Neural cell (in vitro differentiated cells): ENCODE results near the gene TLE2. TPM values are rescaled to one million over a fixed set of nuclear protein-coding genes. Genes with fewer than 3 reads are reported as not detected.

Source experiments
- H2AFZ ChIP-seq: fragments of 200-600, 300-800 bp; sonication (generic), shearing (Covaris generic); 2 replicates; pipeline ENCODE4 v1.6.0; 2014; ENCODE audit warnings: low read depth, mild to moderate bottlenecking, antibody characterized with exemption, low read length, moderate library complexity
- H3F3A ChIP-seq: fragments of 200-600 bp; shearing (Covaris generic); 2 replicates; pipeline ENCODE4 v1.6.1; 2016; ENCODE audit warnings: mild to moderate bottlenecking, moderate library complexity, mixed read lengths, antibody characterized with exemption, low read length; ENCODE audit not compliant: insufficient read depth, poor library complexity, severe bottlenecking
- H3K27ac ChIP-seq: fragments of 200-600, 300-800 bp; sonication (generic), shearing (Covaris generic); 2 replicates; pipeline ENCODE4 v1.5.1; 2014; ENCODE audit warnings: mild to moderate bottlenecking, low read length, moderate library complexity
- H3K27me3 ChIP-seq: fragments of 300-800, 200-600 bp; sonication (generic), shearing (Covaris generic); 2 replicates; pipeline ENCODE4 v1.6.0; 2014; ENCODE audit warnings: mild to moderate bottlenecking, low read depth, low read length, moderate library complexity; ENCODE audit not compliant: insufficient read depth
- H3K36me3 ChIP-seq: fragments of 300-800, 200-600 bp; sonication (generic), shearing (Covaris generic); 2 replicates; pipeline ENCODE4 v1.5.1; 2014; ENCODE audit warnings: mild to moderate bottlenecking, antibody characterized with exemption, low read length, moderate library complexity; ENCODE audit not compliant: insufficient read depth
- H3K4me2 ChIP-seq: fragments of 300-800, 200-600 bp; sonication (generic), shearing (Covaris generic); 2 replicates; pipeline ENCODE4 v1.6.0; 2014; ENCODE audit warnings: mild to moderate bottlenecking, low read length
- H3K4me3 ChIP-seq: fragments of 300-800, 200-600 bp; sonication (generic), shearing (Covaris generic); 2 replicates; pipeline ENCODE4 v1.5.1; 2014; ENCODE audit warnings: mild to moderate bottlenecking, low read length, moderate library complexity
- H3K79me2 ChIP-seq: fragments of 200-600 bp; shearing (Covaris generic); replicated peaks from 2 replicates; pipeline ENCODE4 v1.6.0; 2014; ENCODE audit warnings: mild to moderate bottlenecking, low read length, moderate library complexity; ENCODE audit not compliant: insufficient read depth
- H3K9ac ChIP-seq: fragments of 300-800, 200-600 bp; sonication (generic), shearing (Covaris generic); 2 replicates; pipeline ENCODE4 v1.6.1; 2016; ENCODE audit warnings: mild to moderate bottlenecking, low read length, mixed read lengths
- H3K9me2 ChIP-seq: fragments of 200-600 bp; shearing (Covaris generic); 2 replicates; pipeline ENCODE4 v1.6.1; 2016; ENCODE audit warnings: mild to moderate bottlenecking, low read length, mixed read lengths; ENCODE audit not compliant: insufficient read depth
- H3K9me3 ChIP-seq: fragments of 200-600, 300-800 bp; sonication (generic), shearing (Covaris generic); 2 replicates; pipeline ENCODE4 v1.6.1; 2016; ENCODE audit warnings: mild to moderate bottlenecking, mixed run types, low read length, moderate library complexity, mixed read lengths
- H4K20me1 ChIP-seq: fragments of 200-600 bp; shearing (Covaris generic); 2 replicates; pipeline ENCODE4 v1.6.1; 2016; ENCODE audit warnings: mild to moderate bottlenecking, mixed run types; ENCODE audit not compliant: insufficient read depth
- CTCF ChIP-seq: fragments of 450-650 bp; IDR thresholded peaks from 2 replicates; pipeline ENCODE4 v1.5.1; 2014; ENCODE audit warnings: antibody characterized with exemption, mild to moderate bottlenecking, moderate library complexity; ENCODE audit not compliant: poor library complexity, severe bottlenecking
- EP300 ChIP-seq: fragments of 450-650 bp; conservative IDR thresholded peaks from 2 replicates; pipeline ENCODE4 v1.6.1; 2014; ENCODE audit warnings: antibody characterized with exemption, mild to moderate bottlenecking, moderate library complexity; ENCODE audit not compliant: poor library complexity, severe bottlenecking
- EZH2 ChIP-seq: fragments of 200-600, 300-800 bp; shearing (Covaris generic), sonication (generic); IDR thresholded peaks from 2 replicates; pipeline ENCODE4 v1.6.1; 2014; ENCODE audit warnings: antibody characterized with exemption, low read length, borderline replicate concordance, mild to moderate bottlenecking; ENCODE audit not compliant: insufficient read depth, poor library complexity, severe bottlenecking
- MXI1 ChIP-seq: fragments of 450-650 bp; conservative IDR thresholded peaks from 2 replicates; pipeline ENCODE4 v1.6.1; 2014; ENCODE audit warnings: antibody characterized with exemption, mild to moderate bottlenecking; ENCODE audit not compliant: poor library complexity, severe bottlenecking
- POLR2AphosphoS5 ChIP-seq: IDR thresholded peaks from 2 replicates; pipeline ENCODE4 v1.6.1; 2012
- RAD21 ChIP-seq: fragments of 450-650 bp; conservative IDR thresholded peaks from 2 replicates; pipeline ENCODE4 v1.6.1; 2014; ENCODE audit warnings: antibody characterized with exemption, mild to moderate bottlenecking, moderate library complexity
- SMC3 ChIP-seq: fragments of 450-650 bp; conservative IDR thresholded peaks from 2 replicates; pipeline ENCODE4 v1.6.1; 2014; ENCODE audit warnings: antibody characterized with exemption, mild to moderate bottlenecking, moderate library complexity; ENCODE audit not compliant: poor library complexity
- TAF1 ChIP-seq: IDR thresholded peaks from 2 replicates; pipeline ENCODE4 v1.6.1; 2012; ENCODE audit warnings: low read depth
- polyA plus RNA-seq: library from polyadenylated mRNA; depleted of rRNA; stranded (reverse); fragments of >200 nt; gene quantifications from 2 replicates; pipeline ENCODE4 v1.2.3, GENCODE V29; 2014
- TF ChIP-seq, protein P1 (sequence below): IDR thresholded peaks from 2 replicates; pipeline ENCODE4 v1.6.1; 2012; ENCODE audit warnings: borderline replicate concordance

TLE2 gene
- polyA plus RNA-seq, 1 donor from 2014 or later: 7.0 TPM

- Histone ChIP-seq H3F3A (no peaks in the 10 kb centered on the region), H3K27me3 (peaks cover 54% of the 10 kb centered on the region), H3K9ac (no peak overlapping the region), H3K36me3 (no peaks in the 10 kb centered on the region), H4K20me1 (no peaks in the 10 kb centered on the region), H3K9me3 (no peaks in the 10 kb centered on the region), H3K4me2 (no peak overlapping the region), H3K9me2 (no peaks in the 10 kb centered on the region), H3K27ac (no peak overlapping the region), H3K4me3 (no peak overlapping the region), H3K79me2 (no peaks in the 10 kb centered on the region), H2AFZ (no peak overlapping the region)
- TF ChIP-seq RAD21 (no peak), MXI1 (no peak), EP300 (no peak), CTCF (no peak), SMC3 (no peak), POLR2AphosphoS5 (no peak), TAF1 (no peak), EZH2 (no peak)
- TF ChIP-seq, protein P1, sequence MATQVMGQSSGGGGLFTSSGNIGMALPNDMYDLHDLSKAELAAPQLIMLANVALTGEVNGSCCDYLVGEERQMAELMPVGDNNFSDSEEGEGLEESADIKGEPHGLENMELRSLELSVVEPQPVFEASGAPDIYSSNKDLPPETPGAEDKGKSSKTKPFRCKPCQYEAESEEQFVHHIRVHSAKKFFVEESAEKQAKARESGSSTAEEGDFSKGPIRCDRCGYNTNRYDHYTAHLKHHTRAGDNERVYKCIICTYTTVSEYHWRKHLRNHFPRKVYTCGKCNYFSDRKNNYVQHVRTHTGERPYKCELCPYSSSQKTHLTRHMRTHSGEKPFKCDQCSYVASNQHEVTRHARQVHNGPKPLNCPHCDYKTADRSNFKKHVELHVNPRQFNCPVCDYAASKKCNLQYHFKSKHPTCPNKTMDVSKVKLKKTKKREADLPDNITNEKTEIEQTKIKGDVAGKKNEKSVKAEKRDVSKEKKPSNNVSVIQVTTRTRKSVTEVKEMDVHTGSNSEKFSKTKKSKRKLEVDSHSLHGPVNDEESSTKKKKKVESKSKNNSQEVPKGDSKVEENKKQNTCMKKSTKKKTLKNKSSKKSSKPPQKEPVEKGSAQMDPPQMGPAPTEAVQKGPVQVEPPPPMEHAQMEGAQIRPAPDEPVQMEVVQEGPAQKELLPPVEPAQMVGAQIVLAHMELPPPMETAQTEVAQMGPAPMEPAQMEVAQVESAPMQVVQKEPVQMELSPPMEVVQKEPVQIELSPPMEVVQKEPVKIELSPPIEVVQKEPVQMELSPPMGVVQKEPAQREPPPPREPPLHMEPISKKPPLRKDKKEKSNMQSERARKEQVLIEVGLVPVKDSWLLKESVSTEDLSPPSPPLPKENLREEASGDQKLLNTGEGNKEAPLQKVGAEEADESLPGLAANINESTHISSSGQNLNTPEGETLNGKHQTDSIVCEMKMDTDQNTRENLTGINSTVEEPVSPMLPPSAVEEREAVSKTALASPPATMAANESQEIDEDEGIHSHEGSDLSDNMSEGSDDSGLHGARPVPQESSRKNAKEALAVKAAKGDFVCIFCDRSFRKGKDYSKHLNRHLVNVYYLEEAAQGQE: no peak
These were observed 55.9 kb downstream of the TLE2 start for GRCh38 chr19:2973229-2973628.

- TF ChIP-seq, protein P1: no peak
- TF ChIP-seq TAF1 (no peak), POLR2AphosphoS5 (no peak), CTCF (no peak), RAD21 (no peak)
These were observed 58.8 kb downstream of the TLE2 start for GRCh38 chr19:2970201-2970835.

More at GRCh38 chr19:2970201-2970835, 58.8 kb downstream of the TLE2 start:
- Histone ChIP-seq H2AFZ (no peak overlapping the region), H3K4me3 (no peak overlapping the region), H3K9me3 (no peaks in the 10 kb centered on the region), H3F3A (no peaks in the 10 kb centered on the region), H3K79me2 (no peaks in the 10 kb centered on the region), H3K27me3 (peaks cover 34% of the 10 kb centered on the region), H4K20me1 (no peaks in the 10 kb centered on the region), H3K36me3 (no peaks in the 10 kb centered on the region), H3K9ac (no peak overlapping the region), H3K27ac (no peak overlapping the region), H3K4me2 (no peak overlapping the region), H3K9me2 (no peaks in the 10 kb centered on the region)
